ENCODE results near the gene PSPC1. TPM values are rescaled to one million over a fixed set of nuclear protein-coding genes. Genes with fewer than 3 reads are reported as not detected.
"Not testable (repeated sequence)": the region's sequence is repeated elsewhere in the genome, so short reads cannot be mapped to it uniquely, and the experiment has no call there.

PSPC1 gene
- total RNA-seq, 1 donor from 2014 or later: 59.5 TPM

DNA sequence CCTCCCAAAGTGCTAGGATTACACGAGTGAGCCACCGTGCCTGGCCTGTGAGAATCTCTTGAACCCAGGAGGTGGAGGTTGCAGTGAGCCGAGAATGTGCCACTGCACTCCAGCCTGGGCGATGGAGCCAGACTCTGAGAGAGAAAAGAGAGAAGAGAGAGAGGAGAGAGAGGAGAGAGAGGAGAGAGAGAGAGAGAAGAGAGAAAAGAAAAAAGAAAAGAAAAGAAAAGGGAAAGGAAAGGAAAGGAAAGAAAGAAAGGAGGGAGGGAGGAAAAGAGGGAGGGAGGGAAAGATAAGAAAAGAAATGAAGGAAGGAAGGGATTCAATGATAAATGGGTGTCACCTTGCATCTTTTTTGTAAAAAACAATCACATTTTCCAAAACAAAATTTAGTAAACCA, 23.0 kb upstream of the PSPC1 start:
- H3K27ac ChIP-seq (ENCODE audit: low read depth, low read length): no peak overlapping the region
- H3K9ac ChIP-seq (ENCODE audit: low read depth in 1 of 3, low read length in 3 of 3): no peak overlapping the region
- no peak overlapping the region for H3K4me3 ChIP-seq (ENCODE audit: low read length in 3 of 3)
- no peaks in the 10 kb centered on the region for H3K9me3 ChIP-seq (ENCODE audit: control insufficient read depth in 3 of 3, low read length in 3 of 3)
- no peaks in the 10 kb centered on the region for H3K36me3 ChIP-seq (ENCODE audit: control insufficient read depth in 3 of 3, insufficient read depth in 3 of 3, low read length in 3 of 3)
- no peaks in the 10 kb centered on the region for H3K4me1 ChIP-seq (ENCODE audit: control insufficient read depth in 3 of 3, insufficient read depth in 3 of 3, low read length in 3 of 3)
- H3K27me3 ChIP-seq (ENCODE audit: control insufficient read depth in 3 of 3, insufficient read depth in 3 of 3, low read length in 3 of 3): no peaks in the 10 kb centered on the region

DNA sequence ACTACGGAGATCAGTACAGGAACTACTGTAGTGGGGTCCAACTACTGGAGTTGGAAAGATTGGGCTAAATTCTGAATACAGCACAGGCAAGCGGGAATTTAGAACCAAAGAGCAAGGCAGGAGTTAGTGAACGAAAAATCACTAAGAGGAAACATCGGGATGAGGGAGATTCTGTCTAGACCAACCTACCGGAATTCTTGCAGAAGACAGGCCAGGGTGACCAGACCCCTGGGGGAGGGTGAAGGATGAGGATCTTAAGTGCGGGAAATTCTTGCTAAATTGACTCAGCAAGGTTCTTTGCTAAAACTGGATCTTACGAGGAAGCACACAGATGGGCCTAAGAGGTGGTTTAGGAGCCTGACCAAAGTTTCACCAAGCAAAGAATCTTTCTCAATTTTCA, 13.2 kb upstream of the PSPC1 start:
- Histone ChIP-seq H3K9me3 (ENCODE audit: control insufficient read depth in 3 of 3, low read length in 3 of 3) (no peaks in the 10 kb centered on the region), H3K36me3 (ENCODE audit: control insufficient read depth in 3 of 3, insufficient read depth in 3 of 3, low read length in 3 of 3) (no peaks in the 10 kb centered on the region), H3K27ac (ENCODE audit: low read depth, low read length) (no peak overlapping the region), H3K4me1 (ENCODE audit: control insufficient read depth in 3 of 3, insufficient read depth in 3 of 3, low read length in 3 of 3) (no peaks in the 10 kb centered on the region), H3K27me3 (ENCODE audit: control insufficient read depth in 3 of 3, insufficient read depth in 3 of 3, low read length in 3 of 3) (no peaks in the 10 kb centered on the region), H3K9ac (ENCODE audit: low read depth in 1 of 3, low read length in 3 of 3) (no peak overlapping the region), H3K4me3 (ENCODE audit: low read length in 3 of 3) (no peak overlapping the region)

DNA sequence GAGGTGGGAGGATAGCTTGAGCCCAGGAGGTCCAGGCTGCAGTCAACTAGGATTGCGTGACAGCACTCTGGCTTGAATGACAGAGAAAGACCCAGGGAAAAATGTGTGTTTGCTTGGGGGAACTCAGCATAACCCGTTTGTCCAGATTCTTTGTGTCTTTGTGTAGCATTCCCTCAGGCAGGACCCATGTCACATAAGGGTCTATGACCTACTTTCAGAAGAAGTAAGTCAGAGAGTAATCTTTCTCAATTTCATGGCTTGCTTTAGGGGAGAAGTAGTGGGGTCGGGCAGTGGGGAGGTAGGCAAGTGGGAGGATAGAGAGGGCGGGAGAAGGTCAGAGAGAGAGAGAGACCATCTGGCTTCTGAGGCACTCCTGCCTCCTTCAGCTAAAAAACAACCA, 11.9 kb upstream of the PSPC1 start:
- Histone ChIP-seq H3K27ac (ENCODE audit: low read depth, low read length) (no peak overlapping the region), H3K36me3 (ENCODE audit: control insufficient read depth in 3 of 3, insufficient read depth in 3 of 3, low read length in 3 of 3) (no peaks in the 10 kb centered on the region)

DNA sequence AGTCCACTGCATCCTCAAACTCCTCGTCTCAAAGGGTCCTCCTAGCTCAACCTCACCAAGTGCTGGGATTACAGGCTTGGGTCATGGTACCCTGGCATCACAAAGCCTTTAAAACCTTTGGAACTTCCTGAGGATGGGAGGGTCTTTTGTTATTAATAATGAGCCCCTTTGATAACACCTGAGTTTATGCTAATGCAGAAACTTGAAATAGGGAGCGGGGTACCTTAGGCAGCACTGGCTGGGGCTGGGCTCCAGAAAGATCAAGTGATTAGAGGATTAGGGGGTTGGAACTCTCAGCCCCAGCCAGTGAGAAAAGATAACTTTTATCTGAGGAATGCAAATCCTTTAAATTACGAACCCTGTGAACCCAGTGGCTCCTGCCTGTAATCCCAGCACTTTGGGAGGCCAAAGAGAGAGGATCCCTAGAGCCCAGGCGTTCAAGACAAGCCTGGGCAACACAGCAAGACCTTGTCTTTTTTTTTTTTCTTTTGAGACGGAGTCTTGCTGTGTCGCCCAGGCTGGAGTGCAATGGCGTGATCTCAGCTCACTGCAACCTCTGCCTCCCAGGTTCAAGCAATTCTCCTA, 9.3 kb upstream of the PSPC1 start:
- Histone ChIP-seq H3K9me3 (ENCODE audit: control insufficient read depth in 3 of 3, low read length in 3 of 3) (no peaks in the 10 kb centered on the region), H3K27me3 (ENCODE audit: control insufficient read depth in 3 of 3, insufficient read depth in 3 of 3, low read length in 3 of 3) (no peaks in the 10 kb centered on the region), H3K36me3 (ENCODE audit: control insufficient read depth in 3 of 3, insufficient read depth in 3 of 3, low read length in 3 of 3) (no peaks in the 10 kb centered on the region), H3K4me1 (ENCODE audit: control insufficient read depth in 3 of 3, insufficient read depth in 3 of 3, low read length in 3 of 3) (no peaks in the 10 kb centered on the region), H3K27ac (ENCODE audit: low read depth, low read length) (no peak overlapping the region), H3K9ac (ENCODE audit: low read depth in 1 of 3, low read length in 3 of 3) (no peak overlapping the region), H3K4me3 (ENCODE audit: low read length in 3 of 3) (no peak overlapping the region)

More for the DNA sequence above, 11.9 kb upstream of the PSPC1 start:
- no peaks in the 10 kb centered on the region for H3K4me1 ChIP-seq (ENCODE audit: control insufficient read depth in 3 of 3, insufficient read depth in 3 of 3, low read length in 3 of 3)
- no peak overlapping the region for H3K9ac ChIP-seq (ENCODE audit: low read depth in 1 of 3, low read length in 3 of 3)
- H3K4me3 ChIP-seq (ENCODE audit: low read length in 3 of 3): no peak overlapping the region
- no peaks in the 10 kb centered on the region for H3K27me3 ChIP-seq (ENCODE audit: control insufficient read depth in 3 of 3, insufficient read depth in 3 of 3, low read length in 3 of 3)
- H3K9me3 ChIP-seq (ENCODE audit: control insufficient read depth in 3 of 3, low read length in 3 of 3): no peaks in the 10 kb centered on the region

DNA sequence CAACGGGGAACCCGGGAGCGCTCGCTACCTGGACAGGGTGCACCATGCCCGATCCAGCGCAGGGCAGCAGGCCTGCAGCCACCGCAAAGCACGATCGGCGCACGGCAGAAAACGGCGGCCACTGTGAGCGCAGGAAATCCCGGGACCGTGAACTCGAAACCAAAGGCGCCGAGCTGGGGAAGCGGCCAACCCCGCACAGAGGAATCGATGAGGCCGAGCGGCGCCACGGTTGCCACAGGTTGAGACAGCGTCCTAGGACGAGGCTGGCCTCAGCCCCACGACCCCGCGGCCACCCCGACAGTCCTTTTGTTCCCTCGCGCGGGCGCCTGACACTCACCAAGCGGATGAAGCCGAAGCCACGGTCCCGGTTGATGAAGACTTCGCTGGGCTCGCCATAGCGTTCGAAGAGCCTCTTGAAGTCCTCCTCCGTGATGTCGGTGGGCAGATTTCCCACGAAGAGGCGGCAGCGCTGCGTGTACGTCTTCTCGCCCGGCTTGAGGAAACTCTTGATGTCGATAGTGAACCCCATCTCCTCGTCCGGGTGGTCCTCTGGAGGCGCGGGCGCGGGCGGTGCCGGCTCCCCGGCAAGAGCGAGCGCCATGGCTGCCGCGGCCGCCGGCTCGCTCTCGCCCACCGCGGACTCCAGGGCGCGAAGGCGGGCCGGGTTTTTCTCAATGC, 557 bp downstream of the PSPC1 start:
- H3K9me3 ChIP-seq (ENCODE audit: control insufficient read depth in 3 of 3, low read length in 3 of 3): no peaks in the 10 kb centered on the region
- no peaks in the 10 kb centered on the region for H3K36me3 ChIP-seq (ENCODE audit: control insufficient read depth in 3 of 3, insufficient read depth in 3 of 3, low read length in 3 of 3)
- peak overlapping the region; percentile 96 for H3K27ac ChIP-seq (ENCODE audit: low read depth, low read length)
- peak overlapping the region; percentile 96 to 99 (median 98) for H3K9ac ChIP-seq (ENCODE audit: low read depth in 1 of 3, low read length in 3 of 3)
- no peaks in the 10 kb centered on the region for H3K27me3 ChIP-seq (ENCODE audit: control insufficient read depth in 3 of 3, insufficient read depth in 3 of 3, low read length in 3 of 3)
- peaks cover 2 to 4% (median 2%) of the 10 kb centered on the region in 3 donors for H3K4me1 ChIP-seq (ENCODE audit: control insufficient read depth in 3 of 3, insufficient read depth in 3 of 3, low read length in 3 of 3)
- H3K4me3 ChIP-seq (ENCODE audit: low read length in 3 of 3): peak overlapping the region; percentile 92 to 100 (median 98)

DNA sequence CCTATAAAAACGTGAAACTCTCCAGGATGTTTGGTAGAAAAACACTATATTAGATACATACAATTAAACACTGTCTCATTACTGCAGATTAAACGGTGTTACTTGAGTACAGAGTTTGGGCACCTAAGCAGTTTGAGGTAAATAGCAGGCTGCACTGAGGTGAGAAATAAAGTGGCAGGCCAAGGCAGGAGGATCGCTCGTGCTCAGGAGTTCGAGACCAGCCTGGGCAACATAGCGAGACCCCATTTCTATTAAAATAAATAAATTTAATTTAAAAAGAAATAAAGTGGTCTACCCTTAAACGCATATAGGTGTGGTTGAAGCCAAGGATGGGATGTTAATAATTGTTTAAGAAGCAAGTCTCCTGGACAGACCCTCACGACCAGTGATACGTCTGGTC, 1.2 kb downstream of the PSPC1 start:
- H3K9ac ChIP-seq (ENCODE audit: low read depth in 1 of 3, low read length in 3 of 3): peak overlapping the region; percentile 96 to 99 (median 98)
- peaks cover 2 to 4% (median 2%) of the 10 kb centered on the region in 3 donors for H3K4me1 ChIP-seq (ENCODE audit: control insufficient read depth in 3 of 3, insufficient read depth in 3 of 3, low read length in 3 of 3)
- H3K27ac ChIP-seq (ENCODE audit: low read depth, low read length): peak overlapping the region; percentile 96
- peak overlapping the region; percentile 92 to 100 (median 98) for H3K4me3 ChIP-seq (ENCODE audit: low read length in 3 of 3)
- no peaks in the 10 kb centered on the region for H3K9me3 ChIP-seq (ENCODE audit: control insufficient read depth in 3 of 3, low read length in 3 of 3)
- no peaks in the 10 kb centered on the region for H3K36me3 ChIP-seq (ENCODE audit: control insufficient read depth in 3 of 3, insufficient read depth in 3 of 3, low read length in 3 of 3)
- no peaks in the 10 kb centered on the region for H3K27me3 ChIP-seq (ENCODE audit: control insufficient read depth in 3 of 3, insufficient read depth in 3 of 3, low read length in 3 of 3)

DNA sequence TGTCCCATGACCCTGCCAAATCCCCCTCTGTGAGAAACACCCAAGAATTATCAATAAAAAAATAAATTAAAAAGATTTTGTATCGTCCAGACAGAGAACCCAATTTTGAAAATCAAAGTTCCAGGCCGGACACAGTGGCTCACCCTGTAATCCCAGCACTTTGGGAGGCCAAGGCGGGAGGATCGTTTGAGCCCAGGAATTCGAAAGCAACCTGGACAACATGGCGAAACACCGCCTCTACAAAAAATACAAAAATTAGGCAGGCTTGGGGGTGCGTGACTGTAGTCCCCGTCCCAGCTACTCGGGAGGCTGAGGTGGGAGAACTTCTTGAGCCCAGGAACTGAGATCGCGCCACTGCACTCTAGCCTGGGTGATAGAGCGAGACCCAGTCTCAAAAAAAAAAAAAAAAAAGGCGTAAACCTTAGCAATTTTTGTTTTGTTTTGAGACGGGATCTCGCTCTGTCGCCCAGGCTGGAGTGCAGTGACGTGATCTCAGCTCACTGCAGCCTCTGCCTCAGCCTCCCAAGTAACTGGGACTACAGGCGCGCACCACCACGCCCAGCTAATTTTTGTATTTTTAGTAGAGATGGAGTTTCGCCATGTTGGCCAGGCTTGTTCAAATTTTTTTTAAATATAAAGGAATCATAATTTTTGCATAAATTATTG, 1.9 kb downstream of the PSPC1 start:
- H3K4me1 ChIP-seq (ENCODE audit: control insufficient read depth in 3 of 3, insufficient read depth in 3 of 3, low read length in 3 of 3); H3K9me3 ChIP-seq (ENCODE audit: control insufficient read depth in 3 of 3, low read length in 3 of 3); H3K27ac ChIP-seq (ENCODE audit: low read depth, low read length); H3K27me3 ChIP-seq (ENCODE audit: control insufficient read depth in 3 of 3, insufficient read depth in 3 of 3, low read length in 3 of 3); H3K36me3 ChIP-seq (ENCODE audit: control insufficient read depth in 3 of 3, insufficient read depth in 3 of 3, low read length in 3 of 3): not testable (repeated sequence)
- H3K9ac ChIP-seq (ENCODE audit: low read depth in 1 of 3, low read length in 3 of 3): peak overlapping the region in 1 of 3 donors; percentile 99
- peak overlapping the region; percentile 13 to 100 (median 92) for H3K4me3 ChIP-seq (ENCODE audit: low read length in 3 of 3)

DNA sequence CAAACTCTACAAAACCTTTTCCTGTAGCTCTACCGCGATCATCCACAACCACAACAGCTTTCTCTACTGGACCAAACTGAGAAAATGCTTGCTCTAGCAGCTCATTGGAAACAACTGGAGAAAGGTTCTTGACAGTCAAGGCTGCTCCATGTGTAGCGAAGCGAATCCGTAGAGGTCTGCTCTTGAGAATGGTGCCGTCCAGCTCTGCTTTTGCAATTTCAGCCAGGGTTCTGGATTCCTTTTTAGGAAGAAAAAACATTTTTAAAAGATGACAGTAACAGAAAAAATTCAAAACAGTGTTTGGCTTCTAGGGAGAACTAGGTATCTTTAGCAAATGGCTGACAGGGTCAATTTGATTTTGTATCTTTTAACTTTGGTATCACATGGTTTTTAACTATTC, 10.4 kb downstream of the PSPC1 start:
- H3K9me3 ChIP-seq (ENCODE audit: control insufficient read depth in 3 of 3, low read length in 3 of 3): no peaks in the 10 kb centered on the region
- peaks cover 6 to 24% (median 12%) of the 10 kb centered on the region in 3 donors for H3K36me3 ChIP-seq (ENCODE audit: control insufficient read depth in 3 of 3, insufficient read depth in 3 of 3, low read length in 3 of 3)
- no peaks in the 10 kb centered on the region for H3K4me1 ChIP-seq (ENCODE audit: control insufficient read depth in 3 of 3, insufficient read depth in 3 of 3, low read length in 3 of 3)
- H3K9ac ChIP-seq (ENCODE audit: low read depth in 1 of 3, low read length in 3 of 3): no peak overlapping the region
- no peak overlapping the region for H3K27ac ChIP-seq (ENCODE audit: low read depth, low read length)
- H3K27me3 ChIP-seq (ENCODE audit: control insufficient read depth in 3 of 3, insufficient read depth in 3 of 3, low read length in 3 of 3): no peaks in the 10 kb centered on the region
- H3K4me3 ChIP-seq (ENCODE audit: low read length in 3 of 3): no peak overlapping the region

DNA sequence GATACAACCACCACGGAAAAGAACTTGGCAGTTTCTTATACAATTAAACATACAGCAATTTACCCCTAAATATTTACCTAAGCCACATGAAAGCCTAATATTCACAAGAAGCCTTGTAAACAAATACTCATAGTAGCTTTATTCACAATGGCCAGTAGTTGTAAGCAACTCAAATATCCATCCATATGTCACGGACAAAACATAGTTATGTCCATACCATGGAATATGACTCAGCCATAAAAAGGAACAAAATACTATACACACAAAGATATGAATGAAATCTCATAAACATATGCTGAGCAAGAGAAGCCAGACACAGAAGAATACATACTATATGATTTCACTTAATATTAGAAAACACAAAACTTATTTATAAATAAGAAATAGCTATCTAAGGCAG, 12.9 kb downstream of the PSPC1 start:
- Histone ChIP-seq H3K36me3 (ENCODE audit: control insufficient read depth in 3 of 3, insufficient read depth in 3 of 3, low read length in 3 of 3) (peaks cover 6 to 24% (median 12%) of the 10 kb centered on the region in 3 donors), H3K27me3 (ENCODE audit: control insufficient read depth in 3 of 3, insufficient read depth in 3 of 3, low read length in 3 of 3) (no peaks in the 10 kb centered on the region), H3K4me1 (ENCODE audit: control insufficient read depth in 3 of 3, insufficient read depth in 3 of 3, low read length in 3 of 3) (no peaks in the 10 kb centered on the region), H3K9ac (ENCODE audit: low read depth in 1 of 3, low read length in 3 of 3) (no peak overlapping the region), H3K9me3 (ENCODE audit: control insufficient read depth in 3 of 3, low read length in 3 of 3) (no peaks in the 10 kb centered on the region), H3K27ac (ENCODE audit: low read depth, low read length) (no peak overlapping the region), H3K4me3 (ENCODE audit: low read length in 3 of 3) (no peak overlapping the region)

DNA sequence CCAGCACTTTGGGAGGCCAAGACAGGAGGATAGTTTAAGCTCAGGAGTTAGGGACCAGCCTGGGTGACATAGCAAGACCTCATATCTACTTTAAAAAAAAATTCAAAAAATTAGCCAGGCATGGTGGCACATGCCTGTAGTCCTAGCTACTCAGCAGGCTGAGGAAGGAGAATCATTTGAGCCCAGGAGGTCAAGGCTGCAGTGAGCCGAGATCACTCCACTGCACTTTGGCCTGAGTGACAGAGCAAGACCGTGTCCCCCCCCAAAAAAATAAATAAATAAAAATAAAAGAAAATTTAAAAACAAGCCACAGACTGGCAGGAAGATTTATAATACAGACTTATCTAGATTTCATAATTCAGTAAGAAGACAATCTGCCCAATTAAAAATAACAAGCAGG, 14.8 kb downstream of the PSPC1 start:
- H3K36me3 ChIP-seq (ENCODE audit: control insufficient read depth in 3 of 3, insufficient read depth in 3 of 3, low read length in 3 of 3): peaks cover 6 to 26% (median 12%) of the 10 kb centered on the region in 3 donors
- peaks cover 0 to 3% (median 3%) of the 10 kb centered on the region in 3 donors for H3K4me1 ChIP-seq (ENCODE audit: control insufficient read depth in 3 of 3, insufficient read depth in 3 of 3, low read length in 3 of 3)
- H3K27me3 ChIP-seq (ENCODE audit: control insufficient read depth in 3 of 3, insufficient read depth in 3 of 3, low read length in 3 of 3): no peaks in the 10 kb centered on the region
- H3K27ac ChIP-seq (ENCODE audit: low read depth, low read length): no peak overlapping the region
- H3K9ac ChIP-seq (ENCODE audit: low read depth in 1 of 3, low read length in 3 of 3): no peak overlapping the region
- no peak overlapping the region for H3K4me3 ChIP-seq (ENCODE audit: low read length in 3 of 3)
- no peaks in the 10 kb centered on the region for H3K9me3 ChIP-seq (ENCODE audit: control insufficient read depth in 3 of 3, low read length in 3 of 3)
